SK-N-SH (cell line): ENCODE results near the gene MRM1. TPM values are rescaled to one million over a fixed set of nuclear protein-coding genes. Genes with fewer than 3 reads are reported as not detected.

Source experiments
- CTCF ChIA-PET: fragments of 300-600, 350-600 bp; formaldehyde crosslinking; extraction: SDS; loops from one replicate; lab custom pipeline; 2021; lab: Yijun Ruan, JAX
- POLR2A ChIA-PET: fragments of 350-600 bp; sonication (Branson Sonifier 250); formaldehyde crosslinking; extraction: SDS; loops from one replicate; lab custom pipeline; 2020; ENCODE audit warnings: antibody characterized with exemption, inconsistent platforms; lab: Yijun Ruan, JAX
- DNase-seq: peaks from one replicate; pipeline ENCODE4 v3.0.0; 2012
- H2AFZ ChIP-seq: fragments of 200-600 bp; sonication (generic); 2 replicates; pipeline ENCODE4 v1.8.1; 2016; ENCODE audit warnings: antibody characterized with exemption, mild to moderate bottlenecking, low read depth
- H3F3A ChIP-seq: fragments of 200-600 bp; sonication (generic); replicated peaks from 2 replicates; pipeline ENCODE3; 2016; ENCODE audit warnings: antibody characterized with exemption, mild to moderate bottlenecking; ENCODE audit not compliant: insufficient read depth
- H3K27ac ChIP-seq, 2 experiments: fragments of 200-500 bp in 1 of 2; fragments of 200-600 bp in 1 of 2; sonication (Bioruptor generic) in 1 of 2; sonication (generic), shearing (Covaris generic) in 1 of 2; 2 replicates each; pipeline versions ENCODE4 v1.5.1 to v1.6.1; 2014 to 2016; ENCODE audit warnings: low read depth in 2 of 2, inconsistent platforms in 1 of 2, low read length in 1 of 2, mild to moderate bottlenecking in 1 of 2, mixed read lengths in 1 of 2
- H3K27me3 ChIP-seq: fragments of 200-600 bp; sonication (generic), shearing (Covaris generic); 2 replicates; pipeline ENCODE4 v1.6.1; 2016; ENCODE audit warnings: mixed run types; ENCODE audit not compliant: insufficient read depth
- H3K36me3 ChIP-seq, 2 experiments: fragments of 200-500 bp in 1 of 2; fragments of 200-600 bp in 1 of 2; sonication (Bioruptor generic) in 1 of 2; sonication (generic) in 1 of 2; replicated peaks in 1 of 2; 2 replicates each; pipeline versions ENCODE3 to v1.5.1; 2014 to 2016; ENCODE audit warnings: low read length in 1 of 2, mild to moderate bottlenecking in 1 of 2; ENCODE audit not compliant: insufficient read depth in 2 of 2, control insufficient read depth in 1 of 2
- H3K4me1 ChIP-seq, 2 experiments: fragments of 200-500 bp in 1 of 2; fragments of 200-600 bp in 1 of 2; sonication (Bioruptor generic) in 1 of 2; sonication (generic), shearing (Covaris generic) in 1 of 2; 2 replicates each; pipeline versions ENCODE4 v1.5.1 to v1.6.1; 2014 to 2016; ENCODE audit warnings: low read depth in 1 of 2, low read length in 1 of 2, mixed run types in 1 of 2; ENCODE audit not compliant: insufficient read depth in 2 of 2, control insufficient read depth in 1 of 2
- H3K4me2 ChIP-seq: fragments of 200-600 bp; sonication (generic), shearing (Covaris generic); 2 replicates; pipeline ENCODE4 v1.6.1; 2017; ENCODE audit warnings: mixed run types
- H3K4me3 ChIP-seq, 2 experiments: fragments of 200-500 bp in 1 of 2; fragments of 200-600 bp in 1 of 2; sonication (Bioruptor generic) in 1 of 2; sonication (generic), shearing (Covaris generic) in 1 of 2; 2 replicates each; pipeline versions ENCODE4 v1.5.1 to v1.8.1; 2014 to 2016; ENCODE audit warnings: low read depth in 2 of 2, inconsistent platforms in 1 of 2, low read length in 1 of 2, mild to moderate bottlenecking in 1 of 2, mixed read lengths in 1 of 2, moderate library complexity in 1 of 2
- H3K79me2 ChIP-seq: fragments of 200-600 bp; sonication (generic); 2 replicates; pipeline ENCODE4 v1.8.1; 2017; ENCODE audit warnings: mild to moderate bottlenecking; ENCODE audit not compliant: insufficient read depth
- H3K9ac ChIP-seq: fragments of 200-600 bp; sonication (generic); 2 replicates; pipeline ENCODE4 v1.6.1; 2017; ENCODE audit warnings: mixed run types
- H3K9me2 ChIP-seq: fragments of 200-600 bp; sonication (generic); 2 replicates; pipeline ENCODE4 v1.6.1; 2017; ENCODE audit warnings: mixed run types
- H3K9me3 ChIP-seq: fragments of 200-600 bp; sonication (generic); 2 replicates; pipeline ENCODE4 v1.6.1; 2017; ENCODE audit warnings: mixed run types, mild to moderate bottlenecking, moderate library complexity
- H4K20me1 ChIP-seq: fragments of 200-600 bp; sonication (generic); 2 replicates; pipeline ENCODE4 v1.6.1; 2017; ENCODE audit warnings: mild to moderate bottlenecking, mixed run types; ENCODE audit not compliant: insufficient read depth
- CHD2 ChIP-seq: fragments of 150-350 bp; IDR thresholded peaks from 2 replicates; pipeline ENCODE4 v1.6.1; 2018; ENCODE audit warnings: low read length; ENCODE audit not compliant: partially characterized antibody
- ELF1 ChIP-seq: IDR thresholded peaks from 2 replicates; pipeline ENCODE4 v1.4.0; 2012
- EP300 ChIP-seq, 2 experiments: IDR thresholded peaks; 2 replicates each; pipeline versions ENCODE4 v1.4.0 to v1.6.1; 2012; ENCODE audit warnings: borderline replicate concordance in 1 of 2, low read depth in 1 of 2, low read length in 1 of 2
- EZH2phosphoT487 ChIP-seq: fragments of 200-600 bp; sonication (generic); IDR thresholded peaks from 2 replicates; pipeline ENCODE4 v1.6.1; 2017; ENCODE audit warnings: low read depth, mixed run types, mild to moderate bottlenecking, antibody characterized with exemption, moderate library complexity, borderline replicate concordance
- GABPA ChIP-seq: IDR thresholded peaks from 2 replicates; pipeline ENCODE4 v1.4.0; 2012; ENCODE audit warnings: low read depth, mild to moderate bottlenecking
- GATA2 ChIP-seq: sonication (generic); formaldehyde crosslinking; IDR thresholded peaks from 2 replicates; pipeline ENCODE4 v1.5.0; 2020; ENCODE audit warnings: mild to moderate bottlenecking, missing genetic modification reagents
- JUND ChIP-seq: IDR thresholded peaks from 2 replicates; pipeline ENCODE4 v1.4.0; 2012
- MXI1 ChIP-seq: IDR thresholded peaks from 2 replicates; pipeline ENCODE4 v1.6.1; 2012; ENCODE audit warnings: mild to moderate bottlenecking, low read depth, low read length, improper control_type of control experiment
- RAD21 ChIP-seq: IDR thresholded peaks from 2 replicates; pipeline ENCODE4 v1.6.1; 2012; ENCODE audit warnings: mild to moderate bottlenecking, low read length
- RXRA ChIP-seq: IDR thresholded peaks from 2 replicates; pipeline ENCODE4 v1.4.0; 2012; ENCODE audit warnings: low read depth, mild to moderate bottlenecking, borderline replicate concordance
- SIN3A ChIP-seq: IDR thresholded peaks from 2 replicates; pipeline ENCODE4 v1.6.1; 2012; ENCODE audit warnings: low read depth, mild to moderate bottlenecking, low read length, moderate library complexity, borderline replicate concordance
- SMC3 ChIP-seq: IDR thresholded peaks from 2 replicates; pipeline ENCODE4 v1.6.1; 2012; ENCODE audit warnings: low read depth, low read length, improper control_type of control experiment
- TAF1 ChIP-seq: IDR thresholded peaks from 2 replicates; pipeline ENCODE4 v1.6.1; 2012; ENCODE audit warnings: low read depth, mild to moderate bottlenecking, low read length, moderate library complexity, borderline replicate concordance
- TCF12 ChIP-seq: IDR thresholded peaks from 2 replicates; pipeline ENCODE4 v1.4.0; 2012
- WGBS: methylation state at CpG from one replicate; pipeline ENCODE4 v1.1.6; 2017; ENCODE audit warnings: low lambda C conversion rate; 5-methylcytosine and 5-hydroxymethylcytosine counted together
- polyA plus RNA-seq, 3 experiments: library from polyadenylated mRNA; depleted of rRNA; stranded (reverse); fragments of >200 nt; gene quantifications; 2 replicates each; pipeline ENCODE4 v1.2.3, GENCODE V29; 2012
- TF ChIP-seq, protein P1 (sequence below): IDR thresholded peaks from 2 replicates; pipeline ENCODE4 v1.6.1; 2012; ENCODE audit warnings: mild to moderate bottlenecking, low read depth, low read length, moderate library complexity
- TF ChIP-seq, protein P2 (sequence below): fragments of 200-600 bp; sonication (generic); IDR thresholded peaks from 2 replicates; pipeline ENCODE4 v1.6.1; 2017; ENCODE audit warnings: antibody characterized with exemption, mild to moderate bottlenecking, moderate library complexity
- TF ChIP-seq, protein P3 (sequence below): IDR thresholded peaks from 2 replicates; pipeline ENCODE4 v1.4.0; 2012; ENCODE audit warnings: low read depth
- TF ChIP-seq, protein P4 (sequence below): IDR thresholded peaks from 2 replicates; pipeline ENCODE4 v1.4.0; 2012; ENCODE audit warnings: low read depth, borderline replicate concordance
- TF ChIP-seq, protein P5 (sequence below): IDR thresholded peaks from 2 replicates; pipeline ENCODE4; 2012

MRM1 gene
- polyA plus RNA-seq, 1 of the 3 experiments (the other 2 are of a cell fraction): 9.8 TPM

DNA sequence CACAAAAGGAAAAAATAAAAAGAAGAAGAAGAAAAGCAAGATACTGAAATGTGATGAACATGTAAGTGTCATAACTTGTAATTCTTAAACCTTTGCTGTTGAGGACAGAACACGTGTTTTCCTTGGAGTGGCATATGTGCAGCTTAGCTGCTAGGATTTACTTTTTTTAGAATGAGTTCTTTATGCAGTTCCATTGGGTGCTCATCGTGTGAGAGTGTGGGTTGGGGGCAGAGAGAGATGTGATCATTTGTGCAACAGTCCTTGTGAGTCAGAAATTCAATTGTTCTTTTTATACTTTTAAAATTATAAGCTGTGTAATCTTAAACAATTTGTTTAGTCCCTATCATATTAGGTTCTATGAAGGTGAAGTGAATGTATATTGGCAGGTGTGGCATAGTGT lies 15.2 kb upstream of the MRM1 start (continued):
- TF ChIP-seq, protein P1, sequence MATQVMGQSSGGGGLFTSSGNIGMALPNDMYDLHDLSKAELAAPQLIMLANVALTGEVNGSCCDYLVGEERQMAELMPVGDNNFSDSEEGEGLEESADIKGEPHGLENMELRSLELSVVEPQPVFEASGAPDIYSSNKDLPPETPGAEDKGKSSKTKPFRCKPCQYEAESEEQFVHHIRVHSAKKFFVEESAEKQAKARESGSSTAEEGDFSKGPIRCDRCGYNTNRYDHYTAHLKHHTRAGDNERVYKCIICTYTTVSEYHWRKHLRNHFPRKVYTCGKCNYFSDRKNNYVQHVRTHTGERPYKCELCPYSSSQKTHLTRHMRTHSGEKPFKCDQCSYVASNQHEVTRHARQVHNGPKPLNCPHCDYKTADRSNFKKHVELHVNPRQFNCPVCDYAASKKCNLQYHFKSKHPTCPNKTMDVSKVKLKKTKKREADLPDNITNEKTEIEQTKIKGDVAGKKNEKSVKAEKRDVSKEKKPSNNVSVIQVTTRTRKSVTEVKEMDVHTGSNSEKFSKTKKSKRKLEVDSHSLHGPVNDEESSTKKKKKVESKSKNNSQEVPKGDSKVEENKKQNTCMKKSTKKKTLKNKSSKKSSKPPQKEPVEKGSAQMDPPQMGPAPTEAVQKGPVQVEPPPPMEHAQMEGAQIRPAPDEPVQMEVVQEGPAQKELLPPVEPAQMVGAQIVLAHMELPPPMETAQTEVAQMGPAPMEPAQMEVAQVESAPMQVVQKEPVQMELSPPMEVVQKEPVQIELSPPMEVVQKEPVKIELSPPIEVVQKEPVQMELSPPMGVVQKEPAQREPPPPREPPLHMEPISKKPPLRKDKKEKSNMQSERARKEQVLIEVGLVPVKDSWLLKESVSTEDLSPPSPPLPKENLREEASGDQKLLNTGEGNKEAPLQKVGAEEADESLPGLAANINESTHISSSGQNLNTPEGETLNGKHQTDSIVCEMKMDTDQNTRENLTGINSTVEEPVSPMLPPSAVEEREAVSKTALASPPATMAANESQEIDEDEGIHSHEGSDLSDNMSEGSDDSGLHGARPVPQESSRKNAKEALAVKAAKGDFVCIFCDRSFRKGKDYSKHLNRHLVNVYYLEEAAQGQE: no peak
- no peak for TF ChIP-seq EP300 (IDR thresholded peaks at IDR 0.05; ENCODE audit: borderline replicate concordance in 1 of 2, low read depth in 1 of 2, low read length in 1 of 2)
- no peak for TF ChIP-seq RXRA
- TF ChIP-seq CHD2: no peak
- TF ChIP-seq TCF12: no peak

DNA sequence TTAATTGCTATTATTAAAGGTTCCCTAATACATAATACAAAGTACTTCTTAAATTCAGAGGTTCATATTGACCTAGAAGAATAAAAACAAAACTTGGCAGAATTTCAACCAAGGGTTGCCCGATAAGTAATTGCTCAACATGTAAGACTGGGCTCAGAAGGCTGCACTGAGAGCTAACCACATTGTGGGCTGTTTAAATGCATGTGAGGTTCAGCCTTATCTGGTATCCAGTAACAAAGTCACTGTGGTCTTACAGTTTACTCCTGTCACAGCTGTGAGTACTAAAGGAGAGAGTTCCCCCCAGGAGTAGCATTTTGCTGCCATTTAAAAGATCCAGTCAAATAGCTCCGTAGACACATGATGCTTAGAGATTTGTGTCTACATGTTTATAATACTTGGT lies 11.3 kb upstream of the MRM1 start:
- 96% methylated on average over 2 of the region's 2 CpGs for WGBS
- ChIA-PET POLR2A (no interaction called here), CTCF (interaction anchor here (1.4 to 1.6 kb wide), 2 partner anchors 12 to 13 kb away, joined by 3 to 4 read pairs; no protein-coding TSS in a partner anchor)
- DNase-seq: no peak
- Histone ChIP-seq H3K36me3 (peaks cover 40 to 44% of the 10 kb centered on the region in 2 experiments), H4K20me1 (no peaks in the 10 kb centered on the region), H3K9me3 (no peaks in the 10 kb centered on the region)
- no peak for TF ChIP-seq GABPA
- TF ChIP-seq, protein P2, sequence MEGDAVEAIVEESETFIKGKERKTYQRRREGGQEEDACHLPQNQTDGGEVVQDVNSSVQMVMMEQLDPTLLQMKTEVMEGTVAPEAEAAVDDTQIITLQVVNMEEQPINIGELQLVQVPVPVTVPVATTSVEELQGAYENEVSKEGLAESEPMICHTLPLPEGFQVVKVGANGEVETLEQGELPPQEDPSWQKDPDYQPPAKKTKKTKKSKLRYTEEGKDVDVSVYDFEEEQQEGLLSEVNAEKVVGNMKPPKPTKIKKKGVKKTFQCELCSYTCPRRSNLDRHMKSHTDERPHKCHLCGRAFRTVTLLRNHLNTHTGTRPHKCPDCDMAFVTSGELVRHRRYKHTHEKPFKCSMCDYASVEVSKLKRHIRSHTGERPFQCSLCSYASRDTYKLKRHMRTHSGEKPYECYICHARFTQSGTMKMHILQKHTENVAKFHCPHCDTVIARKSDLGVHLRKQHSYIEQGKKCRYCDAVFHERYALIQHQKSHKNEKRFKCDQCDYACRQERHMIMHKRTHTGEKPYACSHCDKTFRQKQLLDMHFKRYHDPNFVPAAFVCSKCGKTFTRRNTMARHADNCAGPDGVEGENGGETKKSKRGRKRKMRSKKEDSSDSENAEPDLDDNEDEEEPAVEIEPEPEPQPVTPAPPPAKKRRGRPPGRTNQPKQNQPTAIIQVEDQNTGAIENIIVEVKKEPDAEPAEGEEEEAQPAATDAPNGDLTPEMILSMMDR: no peak
- no peak for TF ChIP-seq MXI1
- TF ChIP-seq, protein P1: no peak
- TF ChIP-seq RAD21: no peak
- no peak for TF ChIP-seq ELF1
- TF ChIP-seq GATA2 (CRISPR knock-in tag): no peak
- no peak for TF ChIP-seq SMC3
- TF ChIP-seq, protein P3, sequence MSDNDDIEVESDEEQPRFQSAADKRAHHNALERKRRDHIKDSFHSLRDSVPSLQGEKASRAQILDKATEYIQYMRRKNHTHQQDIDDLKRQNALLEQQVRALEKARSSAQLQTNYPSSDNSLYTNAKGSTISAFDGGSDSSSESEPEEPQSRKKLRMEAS: no peak
- TF ChIP-seq, protein P4, sequence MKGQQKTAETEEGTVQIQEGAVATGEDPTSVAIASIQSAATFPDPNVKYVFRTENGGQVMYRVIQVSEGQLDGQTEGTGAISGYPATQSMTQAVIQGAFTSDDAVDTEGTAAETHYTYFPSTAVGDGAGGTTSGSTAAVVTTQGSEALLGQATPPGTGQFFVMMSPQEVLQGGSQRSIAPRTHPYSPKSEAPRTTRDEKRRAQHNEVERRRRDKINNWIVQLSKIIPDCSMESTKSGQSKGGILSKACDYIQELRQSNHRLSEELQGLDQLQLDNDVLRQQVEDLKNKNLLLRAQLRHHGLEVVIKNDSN: no peak
- TF ChIP-seq, protein P5, sequence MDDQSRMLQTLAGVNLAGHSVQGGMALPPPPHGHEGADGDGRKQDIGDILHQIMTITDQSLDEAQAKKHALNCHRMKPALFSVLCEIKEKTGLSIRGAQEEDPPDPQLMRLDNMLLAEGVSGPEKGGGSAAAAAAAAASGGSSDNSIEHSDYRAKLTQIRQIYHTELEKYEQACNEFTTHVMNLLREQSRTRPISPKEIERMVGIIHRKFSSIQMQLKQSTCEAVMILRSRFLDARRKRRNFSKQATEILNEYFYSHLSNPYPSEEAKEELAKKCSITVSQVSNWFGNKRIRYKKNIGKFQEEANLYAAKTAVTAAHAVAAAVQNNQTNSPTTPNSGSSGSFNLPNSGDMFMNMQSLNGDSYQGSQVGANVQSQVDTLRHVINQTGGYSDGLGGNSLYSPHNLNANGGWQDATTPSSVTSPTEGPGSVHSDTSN: no peak
- no peak for TF ChIP-seq JUND
- no peak for TF ChIP-seq SIN3A
- no peak for TF ChIP-seq TAF1
- TF ChIP-seq EZH2phosphoT487: no peak
- TF ChIP-seq, all 33 proteins: peak for 0
- H3K27ac ChIP-seq: no peak overlapping the region
- H3K4me3 ChIP-seq: no peak overlapping the region
- no peaks in the 10 kb centered on the region for H3K9me2 ChIP-seq
- H2AFZ ChIP-seq: no peak overlapping the region
- peaks cover 13% of the 10 kb centered on the region; the same call in 1 of the 2 replicates for H3K79me2 ChIP-seq
- H3F3A ChIP-seq: peaks cover 36% of the 10 kb centered on the region
- peaks cover 0 to 15% of the 10 kb centered on the region in 2 experiments; a peak in 1 of 4 replicates for H3K4me1 ChIP-seq
- no peak overlapping the region for H3K4me2 ChIP-seq
- H3K9ac ChIP-seq: no peak overlapping the region
- no peaks in the 10 kb centered on the region for H3K27me3 ChIP-seq
